ENCODE data around the gene CLSTN1.
"Not testable (repeated sequence)": the region's sequence is repeated elsewhere in the genome, so short reads cannot be mapped to it uniquely, and the experiment has no call there.

CLSTN1 gene

DNA sequence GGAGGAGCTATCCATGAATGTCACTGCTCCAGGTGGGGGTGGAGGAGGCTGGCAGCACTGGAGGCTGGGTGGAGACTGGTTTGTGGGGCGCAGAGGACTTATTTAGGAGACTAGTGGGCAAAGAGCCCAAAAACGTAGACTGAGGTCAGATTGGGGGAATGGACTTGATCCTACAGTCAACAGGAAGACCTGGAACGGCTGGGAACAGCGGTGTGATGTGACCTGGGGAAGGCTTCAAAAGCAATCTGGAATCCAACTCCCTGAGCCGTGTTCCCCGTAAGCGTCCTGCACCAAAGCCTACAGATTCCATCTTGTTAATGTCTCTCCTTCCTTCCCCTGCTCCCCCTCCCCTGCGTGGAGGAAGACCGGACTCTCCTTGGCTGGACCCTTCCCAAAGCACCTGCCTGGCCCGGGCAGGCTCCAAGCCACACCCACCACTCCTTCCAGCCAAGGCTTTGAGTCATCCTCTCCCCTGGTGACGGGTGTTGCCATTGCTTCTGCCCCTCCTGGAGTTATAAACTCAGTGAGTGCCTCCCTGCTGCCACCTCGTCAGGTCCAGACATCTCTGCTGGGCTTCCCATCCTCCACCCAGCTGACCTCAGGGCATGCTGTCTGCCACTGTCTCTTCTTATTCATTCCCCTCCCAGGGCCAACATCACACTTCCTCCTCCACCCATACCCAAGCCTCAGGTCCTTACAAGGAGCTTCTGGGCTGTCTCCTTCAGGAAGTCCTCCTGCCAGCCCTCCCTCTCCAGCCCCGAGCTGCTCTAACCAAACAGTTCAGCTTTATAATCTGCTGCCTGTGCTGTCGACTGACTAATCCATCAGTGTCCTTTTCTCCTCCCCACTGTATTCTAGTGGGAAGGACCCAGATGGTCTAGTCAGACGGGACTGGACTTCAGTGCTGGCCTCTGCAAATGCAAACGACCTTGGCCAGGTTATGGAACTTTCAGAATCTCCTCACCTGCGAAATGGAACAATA is 1.6 kb upstream of the CLSTN1 start:
- peak; percentile 96 for DNase-seq (ENCODE audit: low spot score)

DNA sequence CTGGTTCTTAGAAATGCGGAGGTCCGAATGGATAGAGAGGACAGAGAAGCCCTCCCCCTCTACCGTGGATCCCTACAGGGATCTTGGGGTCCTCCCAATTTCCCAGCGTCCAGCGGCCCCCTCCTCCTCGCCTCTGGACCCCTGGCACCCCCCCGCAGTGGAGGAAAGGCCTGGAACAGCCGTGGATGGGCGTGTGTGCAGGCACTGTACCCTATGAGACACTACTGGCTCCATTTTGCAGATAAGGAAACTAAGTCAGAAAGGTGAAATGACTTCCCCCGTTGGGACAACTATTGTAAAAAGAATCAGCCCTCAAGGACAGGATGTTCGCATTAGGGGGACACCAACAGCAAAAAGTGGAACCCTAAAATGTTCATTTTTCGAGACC is 931 bp upstream of the CLSTN1 start:
- DNase-seq (ENCODE audit: low spot score), result no peak

DNA sequence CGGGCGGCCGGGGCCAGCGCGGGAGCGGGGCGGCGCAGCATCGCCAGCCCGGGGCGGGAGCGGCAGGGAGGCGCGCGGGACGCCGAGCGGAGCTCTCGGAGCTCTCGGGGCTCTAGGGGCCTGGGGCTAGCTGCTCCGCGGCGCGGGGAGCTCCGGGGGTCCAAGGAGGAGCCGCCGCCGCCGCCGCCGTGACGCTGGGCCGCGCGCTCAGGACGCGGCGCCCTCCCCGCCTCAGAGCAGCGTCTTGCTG is 147 bp downstream of the CLSTN1 start:
- DNase-seq (ENCODE audit: low spot score), result no peak

DNA sequence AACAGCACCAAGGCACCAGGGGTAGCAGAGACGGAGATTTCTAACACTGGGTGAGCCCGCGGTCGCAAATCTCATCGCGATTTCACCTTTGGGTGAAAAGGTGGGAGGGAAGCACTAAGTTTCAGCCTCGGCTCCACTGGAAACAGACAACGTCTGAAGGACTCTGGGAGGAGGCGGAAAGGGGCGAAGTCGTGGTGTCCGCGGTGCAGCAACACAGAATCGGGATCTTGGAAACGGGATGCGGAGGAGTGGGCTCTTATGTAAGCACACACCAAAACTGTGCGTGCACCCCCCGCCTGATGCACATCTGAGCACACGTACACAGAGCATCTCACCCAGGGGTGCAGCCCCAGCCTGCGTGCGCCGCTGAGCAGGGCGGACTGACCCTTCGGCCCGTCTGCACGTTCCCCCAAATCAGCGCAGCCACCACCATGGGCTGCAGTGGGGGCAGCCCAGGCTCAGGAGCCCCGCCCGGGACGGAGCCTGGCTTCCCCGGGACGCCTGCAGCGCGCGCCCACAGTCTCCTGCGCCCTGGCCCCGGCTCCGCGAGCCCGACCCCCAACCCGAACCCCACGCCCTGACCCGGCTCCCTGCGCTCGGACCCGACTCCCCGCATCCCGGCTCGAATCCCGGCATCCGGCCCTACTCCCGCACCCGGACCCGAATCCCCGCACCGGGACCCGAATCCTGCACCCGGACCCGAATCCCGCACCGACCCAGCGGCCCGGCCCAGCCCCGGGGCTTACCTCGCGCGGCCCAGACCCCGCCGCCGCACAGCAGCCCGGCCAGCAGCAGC is 670 bp downstream of the CLSTN1 start:
- peak; percentile 19 for DNase-seq (ENCODE audit: low spot score)

DNA sequence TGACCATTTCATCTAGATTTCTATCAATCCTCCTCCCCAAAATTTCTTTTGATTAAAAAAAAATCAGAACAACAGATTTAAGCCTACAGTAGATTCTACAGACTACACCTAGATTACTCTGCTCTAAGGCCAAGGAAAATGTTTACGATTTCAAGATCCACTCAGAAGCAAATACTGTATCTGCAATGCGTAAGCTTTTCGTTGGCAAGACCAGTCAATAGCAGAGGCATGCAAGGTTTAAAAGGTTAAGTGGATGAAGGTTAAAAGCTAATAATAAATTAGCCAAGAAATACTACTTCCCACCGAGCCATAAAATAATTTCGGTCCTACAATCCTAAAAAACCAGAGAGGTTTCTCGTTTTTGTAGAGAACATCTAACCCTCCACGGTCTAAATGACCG is 1.3 kb downstream of the CLSTN1 start:
- no peak for DNase-seq (ENCODE audit: low spot score)

DNA sequence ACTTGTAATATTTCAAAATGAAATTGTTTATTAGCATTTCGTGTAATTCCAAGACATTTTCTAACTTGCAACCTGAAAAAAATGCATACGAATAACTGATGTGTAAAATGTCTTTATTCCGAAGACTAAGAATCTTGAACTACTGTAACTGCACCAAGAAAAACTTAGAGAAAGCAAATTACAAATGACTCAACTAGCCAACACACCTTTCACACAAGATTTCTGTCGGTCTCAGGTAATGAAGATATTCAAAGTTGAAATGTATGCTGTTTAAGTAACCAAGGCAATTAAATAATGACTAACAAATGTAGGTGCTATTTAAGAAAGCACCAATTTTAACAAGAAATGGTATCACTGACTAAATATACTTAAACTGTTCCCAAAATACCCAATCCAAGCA is 2.1 kb downstream of the CLSTN1 start:
- no peak for DNase-seq (ENCODE audit: low spot score)

DNA sequence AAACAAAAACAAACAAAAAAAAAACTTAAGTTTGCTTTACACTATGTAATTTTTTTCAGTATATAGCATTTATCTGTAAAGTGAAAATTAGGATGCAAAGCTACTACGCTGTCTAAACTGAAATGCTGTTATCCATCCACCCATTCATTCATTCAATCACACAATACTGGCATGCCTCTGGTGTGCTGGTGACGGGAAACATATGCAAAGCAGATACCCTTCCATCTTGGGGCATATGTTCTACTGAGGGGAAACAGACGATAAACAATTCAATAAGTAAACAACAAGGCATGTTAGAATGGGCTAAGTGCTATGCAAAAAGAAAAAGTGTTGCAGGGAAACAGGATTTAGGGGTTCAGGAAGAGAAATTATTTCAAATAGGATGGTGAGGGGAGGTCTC is 3.2 kb downstream of the CLSTN1 start:
- no peak for DNase-seq (ENCODE audit: low spot score)

DNA sequence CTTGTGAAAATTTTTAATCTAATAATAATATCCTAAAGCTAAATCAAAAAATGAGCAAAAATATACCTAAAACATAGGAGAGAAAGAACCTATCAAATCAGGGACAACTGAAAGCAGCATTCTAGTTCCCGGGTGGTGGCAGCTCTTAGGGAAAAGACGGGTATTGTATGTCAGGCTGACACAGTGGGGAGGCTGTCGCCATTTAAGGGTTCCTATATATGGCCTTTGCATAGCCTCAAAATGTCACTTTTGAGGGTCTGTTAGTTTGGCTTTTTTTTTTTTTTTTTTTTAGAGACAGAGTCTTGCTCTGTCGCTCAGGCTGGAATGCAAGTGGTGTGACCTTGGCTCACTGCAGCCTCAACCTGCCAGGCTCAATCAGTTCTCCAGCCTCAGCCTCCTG is 6.0 kb downstream of the CLSTN1 start:
- no peak for DNase-seq (ENCODE audit: low spot score)

DNA sequence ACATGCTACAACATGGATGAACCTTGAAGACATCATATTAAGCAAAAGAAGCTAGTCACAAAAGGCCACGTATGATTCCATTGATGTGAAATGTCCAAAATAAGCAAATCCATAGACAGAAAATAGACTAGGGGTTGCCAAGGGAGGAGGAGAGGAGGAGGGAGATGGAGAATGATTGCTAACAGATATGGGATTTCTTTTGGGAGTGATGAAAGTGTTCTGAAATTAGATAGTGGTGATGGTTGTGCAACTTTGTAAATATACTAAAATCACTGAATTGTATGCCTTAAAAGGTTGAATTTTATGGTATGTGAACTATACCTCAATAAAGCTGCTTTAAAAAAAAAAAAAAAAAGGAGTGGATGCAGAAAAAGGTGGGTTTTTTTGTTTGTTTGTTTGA is 7.6 kb downstream of the CLSTN1 start:
- no peak for DNase-seq (ENCODE audit: low spot score)

DNA sequence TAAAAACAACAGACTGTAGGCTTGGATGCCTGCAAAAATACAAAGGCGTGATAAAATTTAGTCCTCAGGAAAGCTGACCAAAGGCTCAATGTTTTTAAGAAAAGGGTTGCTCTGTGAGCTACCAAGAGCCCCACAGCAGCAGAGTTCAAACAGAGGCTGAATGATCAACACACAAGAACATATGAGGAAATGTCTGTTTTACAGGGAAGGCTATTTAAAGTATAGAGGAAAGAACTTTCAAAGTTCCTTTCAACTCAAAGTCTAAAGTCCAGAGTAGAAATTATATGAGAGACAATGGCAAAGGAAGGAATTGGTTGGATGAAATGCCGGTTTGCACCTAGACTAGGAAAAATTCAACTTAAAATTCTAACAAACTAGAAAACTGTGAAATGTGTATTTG is 8.6 kb downstream of the CLSTN1 start:
- DNase-seq (ENCODE audit: low spot score), result peak; percentile 17

DNA sequence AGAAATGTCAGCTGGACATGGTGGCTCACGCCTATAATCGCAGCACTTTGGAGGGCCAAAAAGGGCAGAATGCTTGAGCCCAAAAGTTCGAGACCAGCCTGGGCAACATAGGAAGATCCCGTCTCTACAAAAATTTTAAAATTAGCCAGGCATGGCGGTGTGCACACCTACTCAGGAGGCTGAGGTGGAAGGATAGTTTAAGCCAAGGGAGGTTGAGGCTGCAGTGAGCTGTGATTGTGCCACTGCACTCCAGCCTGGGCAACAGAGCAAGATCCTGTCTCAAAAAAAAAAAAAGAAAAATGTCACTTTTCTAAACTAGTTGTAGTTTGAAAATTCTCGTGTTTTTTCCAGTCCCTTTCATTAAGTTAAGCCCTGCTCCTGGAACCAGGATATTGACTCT is 9.1 kb downstream of the CLSTN1 start:
- DNase-seq (ENCODE audit: low spot score), result no peak

DNA sequence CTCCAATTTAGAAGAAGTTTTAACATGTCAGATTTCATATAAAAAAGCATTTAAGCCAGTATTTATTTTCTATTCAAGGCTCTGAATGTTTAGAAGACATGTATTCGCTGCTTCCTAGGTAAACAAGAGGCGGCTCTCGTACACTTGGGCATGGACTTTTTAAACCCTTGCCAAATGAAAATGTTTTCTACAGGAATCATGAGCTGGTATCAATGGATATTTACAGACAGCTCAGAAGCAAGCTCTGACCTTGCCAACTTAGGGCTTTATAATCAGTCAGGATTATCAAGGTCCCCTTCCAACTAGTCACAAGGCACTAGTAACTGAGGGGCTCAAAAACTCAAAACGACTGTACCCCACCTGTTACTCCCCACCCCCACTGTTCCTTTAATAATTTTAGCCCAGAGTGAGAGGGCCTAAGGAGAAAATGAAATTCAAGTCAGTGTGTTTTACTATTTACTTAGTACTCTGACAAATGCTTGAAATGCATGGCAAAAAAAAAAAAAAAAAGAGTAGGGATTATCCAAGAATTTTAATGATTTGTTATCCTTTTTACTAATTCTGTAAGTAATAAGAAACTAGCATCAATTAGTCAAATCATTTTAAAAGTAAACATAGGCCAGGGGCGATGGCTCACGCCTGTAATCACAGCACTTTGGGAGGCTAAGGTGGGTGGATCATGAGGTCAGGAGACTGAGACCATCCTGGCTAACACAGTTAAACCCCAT is 12.4 kb downstream of the CLSTN1 start:
- no peak for DNase-seq (ENCODE audit: low spot score)

DNA sequence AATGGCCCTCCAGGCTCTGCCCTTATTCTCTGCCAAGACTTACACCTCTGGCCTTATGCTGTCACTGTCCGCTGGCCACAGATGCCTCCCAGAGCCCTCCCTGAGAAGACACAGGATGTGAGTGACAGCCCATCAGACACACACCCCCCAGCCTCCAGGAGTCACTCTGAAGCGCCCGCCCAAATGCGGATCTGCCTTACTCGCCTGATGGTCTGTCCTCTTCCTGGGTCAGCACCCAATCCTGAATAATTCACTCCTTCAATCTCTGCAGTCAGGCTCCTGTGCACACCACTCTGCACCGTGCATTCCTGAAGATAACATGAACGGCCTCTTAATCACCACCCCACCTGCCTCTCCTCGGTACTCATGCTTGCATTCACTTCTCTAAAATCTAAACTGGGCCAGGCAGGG is 14.7 kb downstream of the CLSTN1 start:
- no peak for DNase-seq (ENCODE audit: low spot score)

DNA sequence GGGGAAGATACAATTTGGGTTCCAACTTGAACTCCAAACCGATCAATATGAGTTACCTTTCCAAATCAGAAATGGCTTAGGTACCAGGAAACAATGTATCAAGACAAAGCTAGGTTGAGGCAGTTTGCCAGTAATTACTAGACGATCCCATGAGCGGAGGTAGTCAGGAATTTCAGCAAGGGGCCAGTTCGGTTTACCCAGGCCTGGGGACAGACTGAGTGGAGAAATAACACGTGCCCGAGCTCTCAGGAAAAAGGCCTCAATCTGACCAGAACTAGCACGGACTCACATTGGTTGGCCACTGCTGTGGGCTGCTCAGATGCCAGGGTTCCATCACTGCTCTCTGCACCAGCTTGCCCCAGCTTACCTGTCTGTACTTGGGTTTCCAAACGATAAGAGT is 15.3 kb downstream of the CLSTN1 start:
- DNase-seq (ENCODE audit: low spot score), result no peak

DNA sequence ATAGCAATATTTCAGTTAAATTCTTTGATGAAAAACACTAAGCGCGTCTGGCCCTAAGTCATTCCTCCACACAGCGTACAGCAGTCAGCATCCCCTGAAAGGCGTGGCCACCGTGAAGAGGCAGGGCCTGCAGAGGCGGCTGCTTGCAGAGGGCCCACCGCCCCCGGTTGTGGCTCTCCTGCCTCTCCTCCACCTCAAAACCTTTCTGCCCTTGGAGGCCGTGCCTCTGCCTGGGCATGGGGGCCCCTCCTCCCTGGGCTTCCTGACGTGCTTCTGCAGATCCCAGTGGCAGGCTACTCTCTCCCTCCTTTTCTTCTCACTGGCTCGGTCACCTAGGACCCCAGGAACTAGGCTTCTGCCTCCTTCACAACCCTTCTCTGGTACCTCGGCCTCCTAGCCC is 16.2 kb downstream of the CLSTN1 start:
- DNase-seq (ENCODE audit: low spot score), result no peak

DNA sequence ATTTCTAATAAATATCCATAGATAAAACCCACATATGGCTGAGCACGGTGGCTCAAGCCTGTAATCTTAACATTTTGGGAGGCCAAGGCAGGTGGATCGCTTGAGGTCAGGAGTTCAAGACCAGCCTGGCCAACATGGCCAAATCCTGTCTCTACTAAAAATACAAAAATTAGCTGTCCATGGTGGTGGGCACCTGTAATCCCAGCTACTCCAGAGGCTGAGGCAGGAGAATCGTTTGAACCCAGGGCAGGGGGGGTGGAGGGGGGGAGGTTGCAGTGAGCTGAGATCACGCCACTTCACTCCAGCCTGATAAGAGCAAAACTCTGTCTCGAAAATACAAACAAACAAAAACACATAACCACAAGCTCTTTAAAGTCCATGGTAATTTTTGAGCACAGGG is 17.8 kb downstream of the CLSTN1 start:
- DNase-seq (ENCODE audit: low spot score), result not testable (repeated sequence)

DNA sequence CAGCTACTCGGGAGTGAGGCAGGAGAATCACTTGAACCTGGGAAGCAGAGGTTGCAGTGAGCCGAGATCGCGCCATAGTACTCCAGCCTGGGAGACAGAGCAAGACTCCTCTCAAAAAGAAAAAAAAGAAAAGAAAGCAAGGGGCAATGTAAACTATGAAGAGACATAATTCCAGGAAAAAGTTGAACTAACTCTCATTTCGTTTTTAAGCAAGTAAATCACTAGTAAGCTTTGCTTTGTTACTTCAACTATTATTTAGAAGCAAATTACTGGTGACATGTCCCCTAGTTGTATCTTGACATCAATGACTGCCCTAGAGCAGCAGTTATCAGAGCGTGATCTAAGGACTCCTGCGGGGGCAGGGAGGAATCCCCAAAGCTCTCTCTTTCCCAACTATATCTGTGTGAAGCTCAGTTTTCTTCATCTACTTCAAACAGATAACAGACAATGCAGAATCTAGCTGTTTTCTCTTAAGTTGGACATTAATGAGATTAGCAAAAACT is 18.7 kb downstream of the CLSTN1 start:
- DNase-seq (ENCODE audit: low spot score), result no peak

DNA sequence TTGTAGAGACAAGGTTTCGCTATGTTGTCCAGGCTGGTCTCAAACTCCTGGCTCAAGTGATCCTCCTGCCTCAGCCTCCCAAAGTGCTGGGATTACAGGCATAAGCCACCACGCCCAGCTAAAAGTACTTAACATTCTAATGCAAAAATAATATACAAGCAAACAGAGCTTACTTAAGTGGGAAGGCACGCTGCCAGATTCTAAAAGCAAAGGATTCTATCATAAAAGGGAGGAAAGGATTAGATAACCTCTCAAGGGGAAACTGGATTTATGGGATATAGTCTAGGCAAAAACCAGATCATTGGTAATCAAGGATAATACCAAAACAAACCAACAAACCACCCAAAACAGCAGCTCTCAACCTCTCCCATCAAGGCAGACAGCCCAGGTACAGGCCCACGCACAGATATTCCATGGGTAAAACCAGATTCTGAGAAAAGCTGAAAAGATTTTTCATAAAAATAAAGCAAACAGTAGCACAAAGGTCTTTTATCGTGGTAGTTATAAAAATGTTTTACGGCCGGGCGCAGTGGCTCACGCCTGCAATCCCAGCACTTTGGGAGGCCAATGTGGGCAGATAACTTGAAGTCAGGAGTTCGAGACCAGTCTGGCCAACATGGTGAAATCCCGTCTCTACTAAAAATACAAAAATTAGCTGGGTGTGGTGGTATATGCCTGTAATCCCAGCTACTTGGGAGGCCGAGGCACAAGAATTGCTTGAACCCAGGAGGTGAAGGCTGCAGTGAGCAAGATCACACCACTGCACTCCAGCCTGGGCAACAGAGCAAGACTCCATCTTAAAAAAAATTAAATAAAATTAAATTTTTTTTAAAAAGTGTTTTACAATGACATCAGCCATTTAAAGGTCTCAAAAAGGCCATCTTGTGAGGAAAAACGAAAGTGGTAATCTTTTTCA is 20.5 kb downstream of the CLSTN1 start:
- not testable (repeated sequence) for DNase-seq (ENCODE audit: low spot score)

DNA sequence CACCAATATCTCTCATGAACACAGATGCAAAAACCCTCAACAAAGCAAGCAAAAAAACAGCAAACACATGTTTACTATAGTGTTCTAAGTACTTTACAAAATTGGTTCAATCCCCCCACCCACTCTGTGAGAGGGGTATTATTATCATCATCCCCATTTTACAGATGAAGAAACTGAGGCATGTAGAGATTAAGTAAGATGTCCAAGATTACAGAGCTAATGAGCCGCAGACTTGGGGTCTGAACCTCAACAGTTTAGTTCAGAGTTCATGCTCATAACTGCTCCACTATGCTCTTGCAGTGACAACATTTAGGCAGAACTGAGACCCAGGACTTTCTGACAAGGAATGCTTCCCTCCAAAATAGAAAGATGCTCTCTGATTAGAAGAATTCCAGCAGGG is 21.9 kb downstream of the CLSTN1 start:
- no peak for DNase-seq (ENCODE audit: low spot score)

DNA sequence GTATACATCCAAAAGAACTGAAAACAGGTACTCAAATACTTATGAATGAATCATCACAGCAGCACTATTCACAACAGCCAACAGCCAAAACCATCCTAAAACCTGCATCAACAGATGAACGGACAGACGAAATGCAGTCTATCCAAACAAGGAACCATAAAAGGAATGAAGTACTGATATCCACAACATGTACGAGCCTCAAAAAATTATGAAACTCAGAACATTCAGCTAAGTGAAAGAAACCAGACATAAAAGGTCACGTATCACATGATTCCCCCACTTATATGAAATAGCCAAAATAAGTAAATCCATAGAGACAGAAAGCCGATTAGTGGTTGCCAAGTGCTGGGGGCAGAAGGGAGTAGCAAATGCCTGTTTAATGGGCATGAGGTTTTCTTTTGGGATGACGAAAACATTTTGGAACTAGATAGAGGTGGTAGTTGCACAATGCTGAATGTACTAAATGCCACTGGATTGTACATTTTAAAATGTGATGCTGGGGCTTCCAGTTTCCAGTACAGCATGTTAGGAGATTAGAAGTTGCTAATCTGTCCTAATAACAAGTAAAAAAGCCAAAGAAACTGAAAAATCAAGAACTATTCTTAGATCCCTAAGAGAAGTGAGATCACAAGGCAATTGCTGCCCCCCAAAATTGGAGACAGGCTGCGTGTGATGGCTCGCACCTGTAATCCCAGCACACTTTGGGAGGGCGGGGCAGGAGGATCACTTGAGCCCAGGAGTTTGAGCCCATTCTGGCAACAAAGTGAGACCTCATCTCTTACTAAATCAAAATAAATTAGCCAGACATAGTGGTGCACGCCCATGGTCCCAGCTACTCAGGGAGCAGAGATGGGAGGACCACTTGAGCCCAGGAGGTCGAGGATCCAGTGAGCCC is 25.3 kb downstream of the CLSTN1 start:
- no peak for DNase-seq (ENCODE audit: low spot score)

DNA sequence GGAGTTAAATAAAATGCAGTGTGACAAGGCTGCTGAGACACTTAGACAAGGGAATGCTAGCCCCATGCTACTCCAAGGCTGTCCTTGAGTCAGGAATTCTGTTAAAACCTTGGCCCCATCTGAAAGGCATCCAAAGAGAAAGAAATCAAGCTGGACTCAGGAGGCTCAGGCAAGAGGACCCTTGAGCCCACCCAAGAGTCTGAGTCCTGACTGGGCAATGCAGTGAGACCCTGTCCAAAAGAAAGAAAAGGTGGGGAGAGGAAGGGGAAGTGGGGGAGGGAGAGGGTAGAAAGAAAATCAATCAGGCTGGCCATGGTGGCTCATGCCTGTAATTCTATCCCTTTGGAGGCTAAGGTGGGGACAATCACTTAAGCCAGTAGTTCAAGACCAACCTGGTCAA is 26.7 kb downstream of the CLSTN1 start:
- no peak for DNase-seq (ENCODE audit: low spot score)
